Measurements from ENCODE around the gene THOC2.

DNA sequence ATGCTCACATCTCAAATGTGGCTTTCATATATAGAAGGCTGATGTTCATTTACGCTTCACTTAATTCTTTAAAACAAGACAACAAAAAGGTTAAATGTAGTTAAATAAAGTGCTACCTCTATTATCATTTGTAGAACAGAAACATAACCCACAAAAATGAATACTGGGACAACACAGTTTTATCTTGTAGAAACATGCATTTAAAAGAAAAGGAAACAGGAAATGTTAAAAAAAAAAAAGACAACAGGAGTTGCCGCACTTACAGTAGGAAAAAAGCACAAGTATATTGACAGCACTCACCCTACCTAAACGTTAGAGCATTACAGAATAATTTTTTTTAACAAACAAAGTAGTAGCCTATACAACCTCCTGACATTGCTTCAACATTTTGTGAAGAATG, 4.8 kb downstream of the THOC2 start:
- no peak for TF ChIP-seq POLR2A (IDR thresholded peaks at IDR 0.05)
- TF ChIP-seq, protein P1, sequence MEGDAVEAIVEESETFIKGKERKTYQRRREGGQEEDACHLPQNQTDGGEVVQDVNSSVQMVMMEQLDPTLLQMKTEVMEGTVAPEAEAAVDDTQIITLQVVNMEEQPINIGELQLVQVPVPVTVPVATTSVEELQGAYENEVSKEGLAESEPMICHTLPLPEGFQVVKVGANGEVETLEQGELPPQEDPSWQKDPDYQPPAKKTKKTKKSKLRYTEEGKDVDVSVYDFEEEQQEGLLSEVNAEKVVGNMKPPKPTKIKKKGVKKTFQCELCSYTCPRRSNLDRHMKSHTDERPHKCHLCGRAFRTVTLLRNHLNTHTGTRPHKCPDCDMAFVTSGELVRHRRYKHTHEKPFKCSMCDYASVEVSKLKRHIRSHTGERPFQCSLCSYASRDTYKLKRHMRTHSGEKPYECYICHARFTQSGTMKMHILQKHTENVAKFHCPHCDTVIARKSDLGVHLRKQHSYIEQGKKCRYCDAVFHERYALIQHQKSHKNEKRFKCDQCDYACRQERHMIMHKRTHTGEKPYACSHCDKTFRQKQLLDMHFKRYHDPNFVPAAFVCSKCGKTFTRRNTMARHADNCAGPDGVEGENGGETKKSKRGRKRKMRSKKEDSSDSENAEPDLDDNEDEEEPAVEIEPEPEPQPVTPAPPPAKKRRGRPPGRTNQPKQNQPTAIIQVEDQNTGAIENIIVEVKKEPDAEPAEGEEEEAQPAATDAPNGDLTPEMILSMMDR (IDR thresholded peaks at IDR 0.05), result no peak
